Endothelial cell (in vitro differentiated cells): ENCODE measurements around the gene SAFB2. TPM values are rescaled to one million over a fixed set of nuclear protein-coding genes. Genes with fewer than 3 reads are reported as not detected.

Experiments used
- DNase-seq: peaks from one replicate; pipeline ENCODE4 v3.0.0; 2021; ENCODE audit warnings: low spot score
- H3K27ac Mint-ChIP-seq: one replicate; pipeline ENCODE4 v1.8.0; 2021; ENCODE audit warnings: mixed read lengths, inconsistent platforms; ENCODE audit not compliant: unreplicated experiment
- H3K27me3 Mint-ChIP-seq: one replicate; pipeline ENCODE4 v1.8.0; 2021; ENCODE audit warnings: mild to moderate bottlenecking, moderate library complexity, mixed read lengths, inconsistent platforms; ENCODE audit not compliant: unreplicated experiment
- H3K36me3 Mint-ChIP-seq: one replicate; pipeline ENCODE4 v1.8.0; 2021; ENCODE audit warnings: mild to moderate bottlenecking, low read depth, mixed read lengths, inconsistent platforms; ENCODE audit not compliant: unreplicated experiment
- H3K4me1 Mint-ChIP-seq: one replicate; pipeline ENCODE4 v1.8.0; 2021; ENCODE audit warnings: mild to moderate bottlenecking, mixed read lengths, inconsistent platforms; ENCODE audit not compliant: unreplicated experiment
- H3K4me3 Mint-ChIP-seq: one replicate; pipeline ENCODE4 v1.8.0; 2021; ENCODE audit warnings: mild to moderate bottlenecking, mixed read lengths, inconsistent platforms; ENCODE audit not compliant: unreplicated experiment
- H3K9me3 Mint-ChIP-seq: one replicate; pipeline ENCODE4 v1.8.0; 2021; ENCODE audit warnings: mixed read lengths, inconsistent platforms; ENCODE audit not compliant: unreplicated experiment
- total RNA-seq: library from RNA; stranded (reverse); fragmentation: NEBNext Ultra II Directional; extraction: Animal tissue kit (Norgen Biotek cat#: 25700); gene quantifications from one replicate; pipeline ENCODE4 v1.2.1, GENCODE V29; 2021; ENCODE audit not compliant: unreplicated experiment
- TF ChIP-seq, protein P1 (sequence below): fragments of 200-600 bp; sonication (generic); IDR thresholded peaks from one replicate; pipeline ENCODE4 v1.5.0; 2021; ENCODE audit warnings: antibody characterized with exemption; ENCODE audit not compliant: unreplicated experiment

Gene SAFB2
- total RNA-seq, 1 donor from 2014 or later: 85.5 TPM

DNA sequence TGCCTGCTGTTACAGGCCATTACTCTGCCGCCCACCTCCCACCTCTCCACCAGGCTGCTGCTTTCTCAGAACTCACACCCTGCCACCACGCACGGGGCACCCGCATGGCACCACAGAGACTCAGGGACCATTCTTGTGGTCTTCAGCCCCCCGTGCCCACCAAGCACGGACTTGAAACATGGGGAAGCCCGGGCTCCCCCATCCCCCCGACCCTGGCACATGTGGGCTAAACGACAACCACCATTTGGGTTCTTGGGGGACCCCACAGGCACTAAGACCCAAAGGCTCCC, 31.8 kb downstream of the SAFB2 start:
- DNase-seq: no peak
- H3K27me3 Mint-ChIP-seq: peaks cover 3% of the 10 kb centered on the region
- H3K36me3 Mint-ChIP-seq: peaks cover 48% of the 10 kb centered on the region
- H3K27ac Mint-ChIP-seq: no peak overlapping the region
- H3K4me3 Mint-ChIP-seq: no peak overlapping the region
- TF ChIP-seq, protein P1, sequence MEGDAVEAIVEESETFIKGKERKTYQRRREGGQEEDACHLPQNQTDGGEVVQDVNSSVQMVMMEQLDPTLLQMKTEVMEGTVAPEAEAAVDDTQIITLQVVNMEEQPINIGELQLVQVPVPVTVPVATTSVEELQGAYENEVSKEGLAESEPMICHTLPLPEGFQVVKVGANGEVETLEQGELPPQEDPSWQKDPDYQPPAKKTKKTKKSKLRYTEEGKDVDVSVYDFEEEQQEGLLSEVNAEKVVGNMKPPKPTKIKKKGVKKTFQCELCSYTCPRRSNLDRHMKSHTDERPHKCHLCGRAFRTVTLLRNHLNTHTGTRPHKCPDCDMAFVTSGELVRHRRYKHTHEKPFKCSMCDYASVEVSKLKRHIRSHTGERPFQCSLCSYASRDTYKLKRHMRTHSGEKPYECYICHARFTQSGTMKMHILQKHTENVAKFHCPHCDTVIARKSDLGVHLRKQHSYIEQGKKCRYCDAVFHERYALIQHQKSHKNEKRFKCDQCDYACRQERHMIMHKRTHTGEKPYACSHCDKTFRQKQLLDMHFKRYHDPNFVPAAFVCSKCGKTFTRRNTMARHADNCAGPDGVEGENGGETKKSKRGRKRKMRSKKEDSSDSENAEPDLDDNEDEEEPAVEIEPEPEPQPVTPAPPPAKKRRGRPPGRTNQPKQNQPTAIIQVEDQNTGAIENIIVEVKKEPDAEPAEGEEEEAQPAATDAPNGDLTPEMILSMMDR: no peak
- H3K4me1 Mint-ChIP-seq: peaks cover 3% of the 10 kb centered on the region
- H3K9me3 Mint-ChIP-seq: no peaks in the 10 kb centered on the region

DNA sequence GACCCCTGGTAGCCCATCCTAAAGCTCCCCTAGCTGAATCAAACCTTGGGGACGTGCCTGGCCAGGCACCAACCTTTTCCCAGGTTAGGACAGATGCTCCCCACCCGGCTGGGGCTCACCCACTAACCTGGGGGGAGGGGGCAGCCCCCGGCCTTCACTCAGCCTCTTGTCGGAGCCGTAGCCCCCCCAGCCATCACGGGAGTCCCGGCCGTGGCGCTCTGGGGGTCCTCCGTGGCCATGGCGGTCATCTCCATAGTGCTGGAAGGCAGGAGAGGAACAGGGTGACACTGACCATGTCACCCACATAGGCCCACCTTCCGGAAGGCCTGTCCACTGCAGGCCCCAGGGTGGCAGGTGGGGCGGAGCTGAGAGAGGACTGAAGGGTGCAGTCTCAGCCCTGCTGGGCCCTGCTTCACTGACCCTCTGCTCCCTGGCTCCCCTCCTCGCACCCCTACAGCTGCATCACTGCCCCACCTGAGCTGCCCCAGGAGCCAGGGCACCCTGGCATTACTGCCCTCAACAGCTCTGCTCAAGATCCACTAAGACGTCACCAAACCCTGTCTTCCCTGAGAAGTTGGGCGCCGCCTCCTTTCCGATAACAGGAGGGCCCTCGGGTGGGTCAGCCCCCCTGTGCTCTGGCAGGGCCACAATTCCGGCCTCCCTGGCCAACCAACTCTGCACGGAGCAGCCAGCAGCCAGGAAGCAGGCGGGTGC, 32.3 kb downstream of the SAFB2 start:
- Mint-ChIP-seq H3K27me3 (peaks cover 2% of the 10 kb centered on the region), H3K9me3 (no peaks in the 10 kb centered on the region), H3K4me1 (peaks cover 8% of the 10 kb centered on the region), H3K36me3 (peaks cover 44% of the 10 kb centered on the region), H3K27ac (no peak overlapping the region), H3K4me3 (no peak overlapping the region)
- TF ChIP-seq, protein P1: no peak
- no peak for DNase-seq

DNA sequence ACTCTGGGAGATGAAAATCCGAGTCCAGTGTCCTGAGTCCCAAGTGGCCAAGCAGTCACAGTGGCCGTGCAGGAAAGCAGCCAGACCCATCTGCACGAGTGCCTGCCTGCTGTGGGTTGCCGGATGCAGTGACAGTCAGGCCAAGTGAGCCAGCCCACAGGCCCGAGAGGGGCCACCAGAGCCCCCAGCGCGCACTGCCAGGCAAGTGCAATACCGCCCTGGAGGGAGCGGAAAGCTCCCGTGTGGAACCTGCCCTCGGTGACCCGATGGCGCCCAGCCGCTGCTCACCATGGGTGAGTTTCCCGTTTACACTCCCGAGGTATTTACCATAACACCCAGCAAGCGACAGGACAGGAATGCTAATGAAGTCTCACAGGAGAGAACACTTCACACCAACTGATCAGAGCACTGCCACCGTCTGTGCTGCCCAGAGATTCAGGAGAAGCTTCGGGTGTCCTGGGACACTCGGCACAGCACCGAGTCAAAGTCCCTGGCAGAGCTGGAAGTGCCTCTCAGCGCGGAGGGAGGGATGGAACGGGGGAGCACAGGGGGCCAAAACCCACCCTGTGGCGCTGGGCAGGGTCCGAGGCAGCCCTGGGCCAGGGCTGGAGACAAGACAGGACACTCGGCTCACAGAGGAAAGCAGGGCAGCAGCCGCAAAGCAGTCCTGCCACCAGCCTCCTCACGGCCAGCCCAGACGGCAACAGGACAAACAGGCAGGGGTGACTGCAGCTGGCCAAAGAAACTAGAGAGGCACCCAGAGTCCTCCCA, 33.5 kb downstream of the SAFB2 start:
- no peak for DNase-seq
- Mint-ChIP-seq H3K4me1 (peaks cover 8% of the 10 kb centered on the region), H3K36me3 (peaks cover 40% of the 10 kb centered on the region), H3K9me3 (no peaks in the 10 kb centered on the region), H3K4me3 (peak overlapping the region; percentile 72), H3K27ac (no peak overlapping the region), H3K27me3 (no peaks in the 10 kb centered on the region)
- TF ChIP-seq, protein P1: no peak

DNA sequence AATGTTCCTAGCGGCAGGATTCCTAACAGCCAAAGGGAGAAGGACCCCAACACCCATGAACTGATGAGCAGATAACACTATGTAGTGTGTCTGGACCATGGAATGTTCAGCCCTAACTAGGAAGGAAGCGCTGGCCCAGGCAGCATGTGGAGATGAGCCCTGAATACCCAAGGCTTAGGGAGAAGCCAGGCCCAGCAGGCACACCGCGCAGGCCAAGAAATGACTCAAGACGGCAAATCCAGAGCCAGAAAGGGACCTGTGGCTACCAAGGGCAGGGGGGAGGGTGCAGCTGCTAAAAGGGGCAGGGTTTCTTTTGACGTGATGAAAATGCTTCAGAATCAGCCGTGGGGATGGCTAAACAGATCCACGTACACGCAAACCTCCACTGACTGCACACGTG, 34.1 kb downstream of the SAFB2 start:
- H3K36me3 Mint-ChIP-seq: peaks cover 38% of the 10 kb centered on the region
- no peaks in the 10 kb centered on the region for H3K9me3 Mint-ChIP-seq
- H3K4me1 Mint-ChIP-seq: peaks cover 8% of the 10 kb centered on the region
- TF ChIP-seq, protein P1: no peak
- DNase-seq: no peak
- no peaks in the 10 kb centered on the region for H3K27me3 Mint-ChIP-seq
- H3K27ac Mint-ChIP-seq: no peak overlapping the region
- no peak overlapping the region for H3K4me3 Mint-ChIP-seq

DNA sequence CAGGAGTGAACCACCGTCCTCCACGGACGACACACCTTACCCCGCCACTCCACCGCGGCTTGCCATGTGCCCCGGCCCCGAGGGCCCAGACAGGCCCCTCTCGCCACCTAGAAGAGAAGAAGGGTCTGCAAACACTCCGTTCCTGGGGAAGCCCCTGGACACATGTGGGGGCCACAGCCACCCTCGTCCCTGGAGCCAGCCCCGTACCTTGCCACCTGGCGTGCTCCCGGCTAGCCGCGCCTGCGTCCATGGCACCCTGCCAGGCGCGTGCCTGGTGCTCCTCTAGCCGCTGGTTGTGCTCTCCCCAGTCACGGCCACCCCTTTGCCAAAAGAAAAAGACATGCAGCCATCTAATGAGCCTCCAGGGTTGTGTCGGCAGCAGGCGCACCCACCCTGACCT, 34.9 kb downstream of the SAFB2 start:
- Mint-ChIP-seq H3K4me3 (no peak overlapping the region), H3K36me3 (peaks cover 34% of the 10 kb centered on the region), H3K9me3 (no peaks in the 10 kb centered on the region), H3K27ac (no peak overlapping the region), H3K4me1 (peaks cover 8% of the 10 kb centered on the region), H3K27me3 (no peaks in the 10 kb centered on the region)
- DNase-seq: no peak
- TF ChIP-seq, protein P1: no peak
